Spleen (tissue), 11 donors: Measurements from ENCODE around the gene NUAK1. TPM values are rescaled to one million over a fixed set of nuclear protein-coding genes. Genes with fewer than 3 reads are reported as not detected.

Experiments used
- DNase-seq: peaks from one replicate; pipeline ENCODE4 v3.0.0-alpha.2; 2020
- H3K27ac ChIP-seq, 8 donors: fragments of 200-600 bp; sonication (generic) in 7 of 8; 1 replicate in 4 of 8; 2 replicates in 4 of 8; pipeline versions ENCODE4 v1.5.0 to v1.8.0; 2016 to 2021; ENCODE audit warnings: inconsistent platforms in 4 of 8, mild to moderate bottlenecking in 4 of 8, moderate library complexity in 1 of 8
- H3K27me3 ChIP-seq, 7 donors: fragments of 200-600 bp; sonication (generic) in 6 of 7; replicated peaks in 1 of 7; 1 replicate in 4 of 7; 2 replicates in 3 of 7; pipeline versions ENCODE4 v1.5.0 to v1.8.0; 2016 to 2021; ENCODE audit warnings: inconsistent platforms in 3 of 7, mild to moderate bottlenecking in 1 of 7
- H3K36me3 ChIP-seq, 6 donors: fragments of 200-600 bp; sonication (generic) in 5 of 6; 1 replicate in 4 of 6; 2 replicates in 2 of 6; pipeline versions ENCODE4 v1.5.0 to v1.8.0; 2016 to 2021; ENCODE audit warnings: inconsistent platforms in 2 of 6
- H3K4me1 ChIP-seq, 6 donors: fragments of 200-600 bp; sonication (generic) in 5 of 6; 1 replicate in 3 of 6; 2 replicates in 3 of 6; pipeline versions ENCODE4 v1.5.0 to v1.8.0; 2016 to 2021; ENCODE audit warnings: inconsistent platforms in 3 of 6
- H3K4me3 ChIP-seq, 8 donors: fragments of 200-600 bp; sonication (generic) in 7 of 8; 1 replicate in 4 of 8; 2 replicates in 4 of 8; pipeline versions ENCODE4 v1.5.0 to v1.8.0; 2016 to 2021; ENCODE audit warnings: inconsistent platforms in 4 of 8, mild to moderate bottlenecking in 4 of 8, moderate library complexity in 2 of 8
- H3K9me3 ChIP-seq, 8 donors: fragments of 200-600 bp; sonication (generic) in 7 of 8; 1 replicate in 4 of 8; 2 replicates in 4 of 8; pipeline versions ENCODE4 v1.5.0 to v1.8.0; 2016 to 2021; ENCODE audit warnings: inconsistent platforms in 4 of 8
- POLR2A ChIP-seq, 3 donors: fragments of 450-650 bp; IDR thresholded peaks; one replicate each; pipeline ENCODE4 v1.5.1; 2017; ENCODE audit warnings: antibody characterized with exemption in 3 of 3, mild to moderate bottlenecking in 1 of 3
- POLR2AphosphoS5 ChIP-seq, 3 donors: sonication (generic); formaldehyde crosslinking; IDR thresholded peaks; one replicate each; pipeline ENCODE4 v1.5.1; 2017; ENCODE audit warnings: antibody characterized with exemption in 3 of 3
- WGBS, 5 donors: extraction: QIAGEN DNeasy Blood & Tissue Kit in 3 of 5; methylation state at CpG; one replicate each; pipeline versions ENCODE4 v1.1.5 to v1.1.7; 2013 to 2018; 5-methylcytosine and 5-hydroxymethylcytosine counted together
- intact Hi-C: fragments of 100-400 bp; cut with DNase I; formaldehyde crosslinking; loops from one replicate; pipeline ENCODE4 v1.15.0; 2023; ENCODE audit warnings: low total_unique reads
- polyA plus RNA-seq, 3 donors: library from polyadenylated mRNA; stranded (reverse); fragments of 200-250 nt; gene quantifications; one replicate each; pipeline ENCODE4 v1.2.1, GENCODE V29; 2013
- total RNA-seq, 7 donors: library from RNA; depleted of rRNA in 3 of 7; stranded (reverse); fragments of >200 nt in 3 of 7; fragmentation: NEBNext Ultra II Directional in 4 of 7; extraction: Animal tissue kit (Norgen Biotek cat#: 25700) in 4 of 7; gene quantifications; one replicate each; pipeline versions ENCODE4 v1.1.0 to v1.2.1, GENCODE V29; 2016 to 2021
- TF ChIP-seq, protein P1 (sequence below), 11 experiments: fragments of 200-600 bp in 7 of 11; fragments of 450-650 bp in 4 of 11; sonication (generic) in 4 of 11; IDR thresholded peaks in 8 of 11; conservative IDR thresholded peaks in 3 of 11; 1 replicate in 7 of 11; 2 replicates in 4 of 11; pipeline versions ENCODE4 v1.4.0 to v1.8.0; 2016 to 2021; ENCODE audit warnings: antibody characterized with exemption in 11 of 11, inconsistent platforms in 4 of 11, mild to moderate bottlenecking in 1 of 11
- donor health status: healthy with polysubstance abuse.
- donor health status: DM: no; HTN: no; CAD: no; lungs with moderate emphysema.
- donor health status: DM: no; HTN: no; CAD: no.
- donor health status: Bipolar disorder and iron deficiency.
- donor health status: healthy.
- donor health status: DM: no; HTN: no; CAD: no.
- donor health status: DM: yes; HTN: yes; CAD: no.

NUAK1 gene
- total and polyA plus RNA-seq, 10 donors, result 0.20 to 3.3 (median 1.2) TPM

GRCh38 chr12:106132175-106133135 lies 6.3 kb downstream of the NUAK1 start:
- WGBS, 5 donors, result 77 to 81% (median 79%) methylated on average over 7 of the region's 7 CpGs
- intact Hi-C loops, result no loop called here
- Histone ChIP-seq H3K27me3 (peaks cover 0 to 84% (median 15%) of the 10 kb centered on the region in 7 donors), H3K9me3 (no peaks in the 10 kb centered on the region), H3K4me3 (no peak overlapping the region), H3K27ac (no peak overlapping the region), H3K4me1 (peaks cover 0 to 16% (median 13%) of the 10 kb centered on the region in 6 donors), H3K36me3 (no peaks in the 10 kb centered on the region)
- no peak for TF ChIP-seq POLR2AphosphoS5 (IDR thresholded peaks at IDR 0.05)
- no peak for TF ChIP-seq POLR2A (IDR thresholded peaks at IDR 0.05)
- TF ChIP-seq, protein P1, sequence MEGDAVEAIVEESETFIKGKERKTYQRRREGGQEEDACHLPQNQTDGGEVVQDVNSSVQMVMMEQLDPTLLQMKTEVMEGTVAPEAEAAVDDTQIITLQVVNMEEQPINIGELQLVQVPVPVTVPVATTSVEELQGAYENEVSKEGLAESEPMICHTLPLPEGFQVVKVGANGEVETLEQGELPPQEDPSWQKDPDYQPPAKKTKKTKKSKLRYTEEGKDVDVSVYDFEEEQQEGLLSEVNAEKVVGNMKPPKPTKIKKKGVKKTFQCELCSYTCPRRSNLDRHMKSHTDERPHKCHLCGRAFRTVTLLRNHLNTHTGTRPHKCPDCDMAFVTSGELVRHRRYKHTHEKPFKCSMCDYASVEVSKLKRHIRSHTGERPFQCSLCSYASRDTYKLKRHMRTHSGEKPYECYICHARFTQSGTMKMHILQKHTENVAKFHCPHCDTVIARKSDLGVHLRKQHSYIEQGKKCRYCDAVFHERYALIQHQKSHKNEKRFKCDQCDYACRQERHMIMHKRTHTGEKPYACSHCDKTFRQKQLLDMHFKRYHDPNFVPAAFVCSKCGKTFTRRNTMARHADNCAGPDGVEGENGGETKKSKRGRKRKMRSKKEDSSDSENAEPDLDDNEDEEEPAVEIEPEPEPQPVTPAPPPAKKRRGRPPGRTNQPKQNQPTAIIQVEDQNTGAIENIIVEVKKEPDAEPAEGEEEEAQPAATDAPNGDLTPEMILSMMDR (IDR thresholded peaks at IDR 0.05 in 8 of 11, conservative IDR thresholded peaks at IDR 0.05 in 3 of 11), result no peak
- DNase-seq, result no peak

GRCh38 chr12:106131676-106132075 lies 7.1 kb downstream of the NUAK1 start:
- Histone ChIP-seq H3K36me3 (no peaks in the 10 kb centered on the region), H3K27me3 (peaks cover 0 to 80% (median 8%) of the 10 kb centered on the region in 7 donors), H3K4me3 (no peak overlapping the region), H3K4me1 (peaks cover 0 to 12% (median 11%) of the 10 kb centered on the region in 6 donors), H3K9me3 (no peaks in the 10 kb centered on the region), H3K27ac (no peak overlapping the region)
- DNase-seq, result no peak
- TF ChIP-seq, protein P1 (IDR thresholded peaks at IDR 0.05 in 8 of 11, conservative IDR thresholded peaks at IDR 0.05 in 3 of 11), result no peak
- TF ChIP-seq POLR2AphosphoS5 (IDR thresholded peaks at IDR 0.05) (no peak), POLR2A (IDR thresholded peaks at IDR 0.05) (no peak)
- intact Hi-C loops, result no loop called here
- 66 to 87% (median 75%) methylated on average over 5 of the region's 5 CpGs for WGBS, 5 donors

GRCh38 chr12:106130474-106131113 lies 8.2 kb downstream of the NUAK1 start:
- WGBS, 5 donors, result 86 to 92% (median 89%) methylated on average over 7 to 8 of the region's 8 CpGs
- peaks cover 0 to 73% (median 0%) of the 10 kb centered on the region in 7 donors for H3K27me3 ChIP-seq
- no peaks in the 10 kb centered on the region for H3K36me3 ChIP-seq
- DNase-seq, result no peak
- no peak for TF ChIP-seq POLR2A (IDR thresholded peaks at IDR 0.05)
- no peak for TF ChIP-seq POLR2AphosphoS5 (IDR thresholded peaks at IDR 0.05)
- TF ChIP-seq, protein P1 (IDR thresholded peaks at IDR 0.05 in 8 of 11, conservative IDR thresholded peaks at IDR 0.05 in 3 of 11), result no peak
- peaks cover 0 to 3% (median under 1%) of the 10 kb centered on the region in 6 donors for H3K4me1 ChIP-seq
- no peak overlapping the region for H3K27ac ChIP-seq
- intact Hi-C loops, result no loop called here
- H3K9me3 ChIP-seq, result no peaks in the 10 kb centered on the region
- no peak overlapping the region for H3K4me3 ChIP-seq
